8988T (cell line): ENCODE data around the gene NOTO.
"Not testable (repeated sequence)": the region's sequence is repeated elsewhere in the genome, so short reads cannot be mapped to it uniquely, and the experiment has no call there.

ENCODE experiments used
- DNase-seq: peaks from one replicate; pipeline ENCODE4 v3.0.0; 2011

Gene NOTO, protein sequence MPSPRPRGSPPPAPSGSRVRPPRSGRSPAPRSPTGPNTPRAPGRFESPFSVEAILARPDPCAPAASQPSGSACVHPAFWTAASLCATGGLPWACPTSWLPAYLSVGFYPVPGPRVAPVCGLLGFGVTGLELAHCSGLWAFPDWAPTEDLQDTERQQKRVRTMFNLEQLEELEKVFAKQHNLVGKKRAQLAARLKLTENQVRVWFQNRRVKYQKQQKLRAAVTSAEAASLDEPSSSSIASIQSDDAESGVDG

DNA sequence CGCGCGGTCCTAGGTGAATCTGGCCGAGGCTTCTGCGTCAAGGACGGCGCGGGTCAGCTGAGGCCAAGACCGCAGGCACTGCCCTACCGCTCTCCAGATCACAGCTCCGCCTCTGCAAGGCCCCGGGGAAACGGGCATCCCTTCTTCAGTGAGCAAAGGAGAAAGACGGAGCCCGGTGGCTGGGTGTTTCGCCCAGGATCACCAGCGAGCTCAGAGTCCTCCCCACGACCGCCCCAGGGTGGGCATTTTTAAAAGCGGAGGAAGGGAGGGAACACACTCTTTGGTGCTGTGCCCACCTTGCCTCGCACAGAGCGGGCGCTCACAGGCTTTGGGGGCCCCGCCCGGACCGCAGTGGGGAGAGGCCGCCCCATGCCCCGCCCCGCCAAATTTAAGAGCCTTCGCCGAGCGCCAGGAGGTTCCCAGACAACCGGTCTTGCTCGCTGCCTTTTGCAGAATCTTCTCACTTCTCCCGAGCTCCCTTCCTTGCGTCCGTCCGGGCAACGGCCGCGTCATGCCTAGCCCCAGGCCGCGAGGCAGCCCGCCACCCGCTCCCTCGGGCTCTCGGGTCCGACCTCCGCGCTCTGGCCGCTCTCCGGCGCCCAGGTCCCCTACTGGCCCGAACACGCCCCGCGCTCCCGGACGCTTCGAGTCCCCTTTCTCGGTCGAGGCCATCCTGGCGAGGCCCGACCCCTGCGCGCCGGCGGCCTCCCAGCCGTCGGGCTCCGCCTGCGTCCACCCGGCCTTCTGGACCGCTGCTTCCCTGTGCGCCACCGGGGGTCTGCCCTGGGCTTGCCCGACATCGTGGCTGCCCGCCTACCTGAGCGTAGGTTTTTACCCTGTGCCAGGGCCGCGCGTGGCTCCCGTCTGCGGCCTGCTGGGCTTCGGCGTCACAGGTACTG is at the start of gene NOTO:
Gene NOTO (plus strand): TSS at position 419 of the 899 bp plus-strand sequence. CDS start 93 bp downstream, at position 512.
- DNase-seq = no peak

DNA sequence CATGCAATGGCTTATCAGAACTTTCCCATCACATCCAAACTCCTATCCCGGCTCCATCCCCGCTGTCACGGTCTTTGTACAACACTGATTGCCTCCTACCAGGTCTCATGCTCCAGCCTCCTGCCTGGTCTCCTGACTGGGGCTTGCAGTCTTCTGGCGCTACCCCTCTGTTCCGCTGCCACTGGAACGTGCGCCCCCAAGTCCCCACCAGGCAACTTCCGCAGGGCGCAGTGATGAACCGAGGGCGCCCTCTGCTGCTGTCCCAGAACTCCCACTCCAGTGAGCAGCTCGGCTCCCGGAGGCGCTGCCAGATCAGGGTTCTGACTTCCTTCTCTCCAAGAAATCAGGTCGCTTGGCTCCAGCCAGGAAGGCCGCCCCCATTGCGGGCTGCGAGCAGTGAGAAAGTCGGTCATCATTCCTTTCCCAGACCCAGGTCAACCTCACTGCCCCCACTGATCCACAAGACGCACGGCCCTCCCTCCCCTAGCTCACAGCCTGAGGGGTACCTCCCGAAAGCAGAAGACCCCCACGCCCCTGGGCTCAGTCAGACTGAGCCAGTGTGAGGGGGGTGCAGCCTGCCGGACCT is 45.7 kb upstream of the NOTO start:
- DNase-seq = no peak

DNA sequence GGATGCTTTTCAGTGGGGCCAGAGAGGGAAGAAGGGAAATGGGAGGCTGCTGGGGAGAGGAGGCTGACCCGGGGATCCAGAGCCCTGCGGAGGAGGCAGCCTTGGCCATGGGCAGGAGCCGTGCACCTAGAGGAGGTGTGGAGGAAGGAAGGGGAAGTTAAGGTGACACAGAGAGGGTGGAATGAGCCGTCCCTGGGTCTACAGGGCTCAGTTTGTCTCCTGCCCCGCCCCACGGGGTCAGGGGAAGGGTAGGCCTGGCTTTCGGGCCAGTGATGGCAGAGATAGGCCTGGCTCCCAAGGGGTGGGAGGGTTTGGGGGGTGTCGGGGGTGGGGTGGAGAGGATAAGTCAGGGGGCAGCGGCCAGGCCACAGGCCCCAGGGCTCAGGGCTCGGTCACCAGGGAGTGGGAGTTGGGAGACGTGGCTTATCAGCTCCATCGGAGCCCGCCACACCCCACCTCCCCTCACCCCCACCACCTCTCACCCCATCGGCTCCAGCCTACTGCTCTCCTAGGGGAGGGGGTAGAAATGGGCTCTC is 39.5 kb upstream of the NOTO start:
- DNase-seq = no peak

DNA sequence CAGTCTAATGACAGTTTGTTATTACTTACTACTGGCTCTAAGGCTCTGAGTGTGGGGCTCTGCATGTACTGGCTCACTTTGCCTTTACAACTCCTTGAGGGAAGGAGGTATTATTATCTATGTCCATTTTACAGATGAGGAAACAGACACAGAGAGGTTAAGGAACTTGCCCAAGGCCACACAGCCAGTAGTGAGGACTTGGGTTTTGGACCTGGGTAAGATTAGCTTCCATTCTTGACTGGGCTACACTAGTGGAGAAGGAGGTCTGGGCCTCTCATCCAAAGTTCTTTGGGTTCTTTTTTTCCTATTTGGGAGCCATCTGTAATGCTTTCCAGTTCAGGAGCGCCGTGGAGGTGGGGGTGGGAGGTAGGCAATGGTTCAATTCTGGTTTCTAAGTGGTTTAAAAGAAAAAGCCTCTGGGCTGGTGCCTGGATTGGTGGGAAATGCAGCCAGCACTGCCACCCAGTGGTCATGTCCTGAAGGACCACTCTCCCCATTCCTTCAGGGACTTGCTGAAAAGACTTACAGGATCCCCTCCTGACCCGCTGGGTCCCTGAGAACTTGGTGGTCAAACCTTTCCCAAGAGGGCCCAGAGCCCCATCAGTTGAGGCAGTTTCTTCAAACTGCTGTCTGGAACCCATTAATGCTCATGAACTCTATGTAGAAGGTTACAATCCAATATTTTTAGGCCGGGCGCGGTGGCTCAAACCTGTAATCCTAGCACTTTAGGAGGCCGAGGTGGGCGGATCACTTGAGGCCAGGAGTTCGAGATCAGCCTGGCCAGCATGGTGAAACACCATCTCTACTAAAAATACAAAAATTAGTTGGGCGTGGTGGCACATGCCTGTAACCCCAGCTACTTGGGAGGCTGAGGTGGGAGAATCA is 38.6 kb upstream of the NOTO start:
- DNase-seq = peak; percentile 80

DNA sequence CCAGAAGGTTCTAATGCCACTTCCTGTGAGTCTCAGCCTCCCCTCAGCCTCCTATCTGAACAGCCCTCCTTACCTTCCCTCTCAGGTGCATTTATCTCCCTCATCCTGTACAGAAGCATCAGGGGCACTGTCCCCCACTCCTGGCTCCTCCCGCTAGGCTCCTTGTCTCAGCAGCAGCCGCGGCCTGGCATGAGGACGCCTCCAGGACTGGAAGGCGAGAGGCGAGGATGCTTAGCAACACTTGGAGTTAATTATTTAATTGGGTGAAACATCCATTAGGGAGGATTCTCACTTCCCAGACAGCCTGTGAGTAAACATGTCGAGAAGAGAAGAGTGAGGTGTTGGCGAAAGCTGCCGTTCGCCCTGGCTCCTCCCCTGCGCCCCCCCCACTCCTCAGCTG is 36.4 kb upstream of the NOTO start:
- DNase-seq = not testable (repeated sequence)

DNA sequence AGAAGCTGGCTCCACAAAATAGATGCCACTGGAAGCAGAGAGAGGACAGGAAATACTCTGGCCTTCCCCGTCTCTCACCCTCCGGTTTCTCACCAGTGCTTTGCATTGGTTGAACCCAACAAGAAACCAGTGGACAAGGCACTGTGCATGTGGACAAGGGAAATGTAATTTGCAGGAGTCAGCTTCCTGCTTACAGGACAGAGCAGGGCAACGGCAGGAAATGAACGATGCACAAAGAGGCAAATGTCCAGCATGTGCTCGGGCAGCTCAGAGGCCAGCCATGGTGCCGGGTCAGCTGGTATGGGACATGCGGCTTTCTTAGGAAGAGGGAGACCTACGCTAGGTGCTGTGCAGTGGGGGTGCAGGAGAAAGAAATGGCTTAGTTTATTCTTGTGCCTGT is 35.6 kb upstream of the NOTO start:
- DNase-seq = not testable (repeated sequence)

DNA sequence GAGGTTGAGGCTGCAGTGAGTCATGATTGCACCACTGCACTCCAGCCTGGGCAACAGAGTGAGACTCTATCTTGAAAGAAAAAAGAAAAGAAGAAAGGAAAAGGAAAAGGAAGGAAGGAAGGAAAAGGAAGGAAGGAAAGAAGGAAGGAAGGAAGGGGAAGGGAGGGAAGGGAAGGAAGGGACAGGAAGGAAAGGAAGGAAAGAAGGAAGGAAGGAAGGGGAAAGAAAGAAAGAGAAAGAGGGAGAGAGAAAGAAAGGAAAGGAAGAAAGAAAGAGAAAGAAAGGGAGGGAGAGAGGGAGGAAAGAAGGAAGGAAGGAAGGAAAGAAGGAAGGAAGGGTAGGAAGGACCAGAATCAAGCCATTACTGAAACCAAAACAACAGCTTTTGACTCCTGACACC is 34.0 kb upstream of the NOTO start:
- not testable (repeated sequence) for DNase-seq

DNA sequence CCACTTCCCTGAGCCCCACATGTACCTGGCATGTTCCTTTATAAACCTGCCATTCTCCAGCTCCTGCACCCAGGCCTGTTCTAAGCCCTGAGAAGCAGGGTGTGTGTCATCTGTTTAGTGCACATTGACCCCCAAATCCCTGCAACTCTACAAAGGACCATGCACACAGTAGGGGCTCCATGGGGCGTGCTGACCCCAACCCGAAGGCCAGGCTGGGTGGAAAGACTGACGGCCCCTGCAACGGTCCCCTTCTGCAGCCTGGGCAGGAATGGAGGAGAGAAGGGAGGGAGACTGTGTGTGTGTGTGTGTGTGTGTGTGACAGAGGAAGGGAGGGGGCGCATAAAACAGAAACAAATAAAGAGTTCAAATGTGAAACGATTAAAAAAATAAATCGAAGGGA is 32.0 kb upstream of the NOTO start:
- not testable (repeated sequence) for DNase-seq

DNA sequence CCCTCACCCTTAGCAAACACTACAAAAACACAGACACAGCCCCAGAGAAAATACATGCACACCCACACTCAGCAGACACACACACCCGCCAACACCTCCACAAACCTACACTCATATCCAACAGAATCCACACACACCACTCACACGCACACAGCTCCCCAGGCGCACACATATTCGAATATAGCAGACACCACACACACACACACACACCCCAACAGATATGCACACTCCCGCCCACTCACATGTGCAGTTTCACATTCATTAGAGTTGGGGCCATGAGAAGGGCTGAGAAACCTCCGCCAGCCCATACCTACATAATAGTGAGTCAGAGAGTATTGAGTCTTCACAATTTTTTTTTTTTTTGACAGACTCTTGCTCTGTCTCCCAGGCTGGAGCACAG is 29.4 kb upstream of the NOTO start:
- DNase-seq = no peak

DNA sequence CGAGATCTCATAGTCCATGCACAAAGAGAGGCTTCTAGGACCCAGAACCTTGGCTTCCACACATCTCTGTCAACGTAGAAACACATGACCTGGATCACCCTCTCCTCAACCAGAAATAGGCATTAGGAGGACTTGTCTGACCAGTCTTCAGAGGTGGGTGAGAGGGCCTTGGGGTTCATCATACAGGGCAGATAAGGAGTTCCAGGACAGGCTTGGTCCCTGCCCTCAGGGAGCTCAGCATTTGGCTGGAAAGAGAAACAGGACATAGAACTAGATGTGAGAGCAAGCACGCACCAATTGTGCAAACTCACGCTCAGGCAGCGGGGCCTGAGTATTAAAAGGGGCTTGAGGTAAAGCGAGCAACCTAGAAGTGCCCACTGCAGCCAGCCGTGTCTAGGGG is 28.6 kb upstream of the NOTO start:
- DNase-seq = no peak

DNA sequence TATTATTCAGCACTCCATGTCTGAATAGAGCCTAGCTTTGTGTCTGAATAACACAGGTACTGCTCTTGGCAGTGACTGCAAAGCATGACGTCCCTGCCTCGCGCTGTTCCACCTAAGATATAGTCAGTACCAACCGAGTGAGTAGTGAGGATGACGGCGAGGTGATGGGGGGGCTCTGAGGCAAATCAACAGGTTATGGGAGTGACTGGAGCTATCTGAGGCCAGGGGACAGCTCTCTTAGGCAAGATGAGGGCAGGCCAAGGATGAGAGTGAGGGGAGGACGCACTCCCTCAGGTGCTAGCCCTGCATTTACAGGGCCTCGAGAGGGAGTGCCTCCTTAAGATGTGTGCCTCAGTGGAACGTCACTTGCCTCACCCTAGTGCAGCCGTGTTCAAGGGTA is 28.1 kb upstream of the NOTO start:
- DNase-seq = no peak

DNA sequence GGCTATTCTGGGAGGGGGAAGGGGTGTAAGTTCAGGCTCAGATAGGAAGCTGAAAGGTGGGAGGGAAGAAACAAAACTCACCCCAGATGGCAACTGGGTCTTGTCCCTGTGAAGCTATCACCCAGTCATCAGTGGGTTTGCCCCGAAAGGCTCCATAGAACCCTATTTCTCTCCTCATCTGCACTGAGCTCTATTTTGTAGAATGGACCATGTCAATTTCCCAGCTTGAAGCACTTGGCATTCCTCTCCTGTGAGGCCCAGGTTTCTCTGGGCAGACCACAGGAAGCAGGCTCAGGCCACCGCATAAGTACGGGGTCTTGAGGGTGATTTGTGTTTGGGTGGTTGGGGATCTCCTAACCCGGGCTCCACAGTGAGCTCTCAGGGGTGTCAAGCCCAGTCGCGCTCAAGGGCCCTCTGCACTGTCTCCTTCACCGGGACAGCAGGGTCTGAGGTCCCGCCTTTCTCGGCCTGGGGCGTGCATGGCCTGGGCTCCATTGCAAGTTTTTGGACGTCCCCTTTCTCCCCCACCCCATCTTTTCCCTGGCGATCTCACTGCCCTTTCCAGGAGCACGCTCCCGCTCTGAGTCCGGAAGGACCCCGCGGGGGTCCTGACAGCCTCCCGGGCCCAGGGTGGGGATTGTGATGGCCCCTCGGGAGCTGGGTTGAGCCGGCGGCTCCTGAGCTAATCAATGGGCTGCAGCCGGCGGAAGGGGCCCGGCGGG is 27.3 kb upstream of the NOTO start:
- DNase-seq = no peak

DNA sequence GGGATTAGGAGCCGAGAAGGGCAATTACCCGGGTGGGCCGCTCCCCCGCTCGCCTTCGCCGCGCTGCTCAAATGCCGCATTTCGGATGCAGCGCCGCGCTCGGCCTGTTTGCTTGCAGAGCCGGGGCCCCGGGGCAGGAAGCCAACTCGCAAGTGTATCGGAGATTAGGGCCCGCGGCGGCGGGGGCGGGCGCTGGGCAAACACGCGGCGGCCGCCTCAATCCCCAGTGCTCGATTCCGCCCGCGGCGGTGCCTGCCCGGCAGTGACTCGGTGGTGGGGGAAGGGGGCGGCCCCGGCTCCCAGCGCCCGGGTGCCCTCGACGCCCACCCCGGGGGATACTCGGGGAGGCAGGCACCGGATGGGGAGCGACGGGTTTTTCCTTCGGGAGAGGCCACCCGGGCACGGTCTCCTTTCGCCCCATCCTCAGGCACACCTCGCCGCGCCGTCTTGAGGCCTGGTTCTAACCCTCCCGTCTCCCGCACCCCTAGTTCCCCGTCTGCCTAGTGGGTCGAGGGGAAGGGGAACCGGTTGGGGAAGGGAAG is 26.6 kb upstream of the NOTO start:
- DNase-seq = no peak

DNA sequence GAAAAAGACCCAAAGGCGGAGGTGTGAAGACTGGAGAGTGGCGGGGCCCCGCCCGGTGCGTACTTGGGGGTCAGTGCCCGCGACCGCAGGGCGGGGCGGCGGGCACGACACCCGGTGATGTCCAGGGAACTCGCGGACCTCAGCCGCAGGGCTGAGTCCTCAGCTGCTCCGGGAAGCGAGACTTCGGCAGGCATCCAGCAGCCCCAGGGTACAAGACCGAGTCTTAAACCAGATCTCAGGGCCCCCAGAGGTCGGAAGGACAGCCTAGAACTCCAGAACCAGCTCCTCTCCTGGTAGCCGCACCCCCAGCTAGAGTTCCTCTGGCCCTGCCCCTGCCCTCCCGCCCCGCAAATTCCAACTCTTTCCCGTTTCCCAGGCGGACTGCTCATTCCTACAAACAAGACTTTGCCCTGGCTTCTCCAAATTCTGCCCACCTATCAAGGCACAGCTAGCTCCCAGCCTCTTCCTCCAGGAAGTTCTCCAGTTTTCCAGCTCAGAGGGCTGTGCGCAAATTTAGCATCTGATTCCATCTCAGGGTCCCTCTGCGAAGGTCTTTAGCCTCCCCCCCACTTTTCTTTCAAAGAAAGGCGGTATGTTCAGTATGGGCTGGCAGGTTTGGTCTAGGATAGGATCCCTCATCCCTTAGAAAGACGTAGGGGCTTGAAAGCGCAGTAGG is 26.0 kb upstream of the NOTO start:
- DNase-seq = no peak

DNA sequence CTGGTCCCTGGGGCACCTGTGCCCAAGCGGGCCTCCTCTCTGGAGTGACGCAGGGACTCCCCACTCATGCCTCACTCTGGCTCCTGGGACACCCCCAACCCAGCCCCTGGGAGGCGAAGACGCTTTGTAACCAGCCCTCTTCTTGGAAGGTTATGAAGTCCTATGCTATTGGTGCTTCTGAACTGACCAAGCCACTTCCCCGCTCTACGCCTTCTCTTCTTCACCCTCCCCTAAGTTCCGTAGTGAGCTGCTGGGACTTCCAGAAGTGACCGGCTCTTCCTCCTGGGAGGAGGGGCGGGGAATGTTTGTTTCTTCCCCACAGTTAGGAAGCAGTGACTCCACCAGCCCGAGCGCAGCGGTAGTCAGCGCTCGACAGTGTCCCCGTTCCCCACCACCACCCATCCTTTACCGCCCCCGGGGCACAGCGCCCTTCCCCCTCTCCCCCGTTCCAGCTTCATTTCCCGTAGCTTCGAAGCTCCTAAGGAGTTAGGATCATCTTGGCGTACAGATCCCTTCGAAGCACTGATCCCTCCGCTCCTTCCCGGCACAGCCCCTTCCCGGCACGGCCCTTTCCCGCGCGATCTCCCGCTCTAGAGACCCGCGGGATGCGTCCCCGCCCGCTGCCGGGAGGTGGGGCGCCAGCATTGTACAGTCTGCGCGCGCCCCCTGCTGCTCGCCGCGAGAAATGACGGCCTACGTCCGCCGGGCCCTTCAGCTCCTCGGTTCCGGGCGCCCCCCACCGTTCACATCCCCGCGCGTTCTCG is 25.3 kb upstream of the NOTO start:
- DNase-seq = peak; percentile 99

DNA sequence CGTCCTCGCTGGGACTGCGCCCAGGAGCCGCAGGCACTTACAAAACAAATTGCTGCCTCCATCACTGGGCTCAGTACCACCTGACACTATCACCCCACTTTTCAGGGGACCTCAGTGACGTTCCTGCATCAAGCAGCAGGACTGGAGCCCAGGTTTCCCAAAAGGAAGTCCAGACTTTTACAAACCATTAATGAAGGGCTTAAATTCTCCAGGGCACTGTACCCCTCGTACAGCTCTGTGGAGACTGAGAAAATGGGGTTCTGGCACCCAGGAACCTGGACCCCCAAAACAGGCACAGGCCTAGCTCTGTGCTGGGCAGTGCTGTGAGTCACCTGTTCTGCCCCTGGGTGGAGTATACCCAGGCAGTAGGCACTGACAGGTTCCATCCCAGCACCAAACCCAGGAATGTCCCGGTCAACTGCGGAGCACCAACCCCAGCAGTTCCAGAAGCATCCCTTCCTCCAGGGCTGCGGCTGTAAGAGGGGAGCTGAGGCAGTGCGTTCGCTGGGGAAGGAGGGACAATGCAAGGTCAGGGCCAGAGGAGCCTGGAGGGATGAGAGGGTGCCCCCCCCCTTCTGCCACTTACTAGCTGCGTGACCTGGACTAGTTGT is 24.6 kb upstream of the NOTO start:
- peak; percentile 57 for DNase-seq

DNA sequence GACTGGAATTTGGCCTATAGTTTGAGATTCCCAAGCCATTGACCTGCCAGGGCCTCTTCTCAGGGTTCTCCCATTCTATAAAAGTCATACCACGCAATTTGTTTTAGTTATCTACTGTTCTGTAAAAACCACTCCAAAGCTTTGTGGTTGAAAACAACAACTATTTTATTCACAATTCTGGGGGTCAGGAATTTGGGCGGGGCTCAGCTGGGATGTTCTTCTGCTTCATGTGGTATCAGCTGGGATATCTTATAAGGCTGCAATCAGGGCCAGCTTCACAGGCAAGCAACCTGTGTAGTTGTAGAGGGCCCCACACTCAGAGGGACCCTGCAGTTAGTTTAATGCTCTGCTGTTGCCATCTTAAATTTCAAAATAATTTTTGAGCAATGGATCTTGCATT is 16.4 kb upstream of the NOTO start:
- DNase-seq = no peak

DNA sequence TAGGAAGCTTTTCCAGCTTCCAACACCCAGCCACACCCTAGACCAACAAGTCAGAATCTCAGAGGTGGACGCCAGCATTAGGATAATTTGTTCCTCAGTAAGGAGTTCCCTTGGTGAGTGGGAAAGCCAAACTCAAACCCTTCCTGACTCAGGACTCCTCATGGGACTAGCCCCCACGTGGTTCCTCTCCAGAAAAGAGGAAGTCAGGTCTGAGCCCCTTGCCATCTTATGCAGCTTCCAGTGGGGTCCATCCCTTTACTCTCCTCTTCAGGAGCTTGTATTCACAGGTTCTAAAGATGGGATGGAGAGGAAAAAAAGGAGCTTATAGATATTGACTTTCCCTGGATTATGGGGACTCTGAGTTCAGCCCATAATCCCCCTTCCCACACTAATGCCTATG is 14.8 kb upstream of the NOTO start:
- DNase-seq = no peak

DNA sequence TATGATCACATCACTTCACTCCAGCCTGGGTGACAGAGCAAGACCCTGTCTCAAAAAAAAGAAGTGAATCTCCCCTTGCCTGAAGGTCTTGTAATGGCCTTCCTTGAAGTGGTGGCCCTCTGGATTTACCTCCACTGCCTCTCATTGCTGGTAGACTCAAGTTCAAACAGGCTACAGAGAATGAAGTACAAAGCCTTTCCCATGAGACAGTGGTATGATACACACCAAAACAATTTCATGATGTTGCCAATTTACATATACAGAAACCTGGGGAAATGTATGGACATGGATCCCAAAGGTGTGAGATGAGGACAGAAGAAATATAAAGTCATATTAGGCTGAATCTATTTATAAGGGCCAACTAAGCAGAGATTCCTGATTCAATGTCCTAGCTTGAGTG is 4.8 kb upstream of the NOTO start:
- DNase-seq = no peak

DNA sequence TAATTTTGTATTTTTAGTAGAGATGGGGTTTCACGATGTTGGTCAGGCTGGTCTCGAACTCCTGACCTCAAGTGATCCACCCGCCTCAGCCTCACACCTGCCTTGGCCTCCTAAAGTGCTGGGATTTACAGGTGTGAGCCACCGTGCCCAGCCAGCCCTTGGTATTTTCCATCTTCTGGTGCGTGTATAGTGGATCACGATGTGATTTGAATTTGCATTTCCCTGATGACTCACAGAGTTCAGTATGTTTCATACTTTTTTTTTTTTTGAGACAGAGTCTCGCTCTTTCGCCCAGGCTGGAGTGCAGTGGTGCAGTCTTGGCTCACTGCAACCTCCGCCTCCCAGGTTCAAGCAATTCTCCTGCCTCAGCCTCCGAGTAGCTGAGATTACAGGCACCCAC is 2.1 kb upstream of the NOTO start:
- not testable (repeated sequence) for DNase-seq
